ENCODE data around the gene TLL2.

TLL2 gene

GRCh38 chr10:96395931-96396877 is 117.5 kb downstream of the TLL2 start:
- H3K27me3 ChIP-seq (replicated peaks): peaks cover 12% of the 10 kb centered on the region
- no peak overlapping the region for H3K4me3 ChIP-seq (ENCODE audit: low read depth, low read length)
- in situ Hi-C loops (cut with HindIII; ENCODE audit: low pct_ligation_motif_present, low sequenced_read_pairs): no loop called here
- DNase-seq: peak; percentile 63
- TF ChIP-seq CTCF (IDR thresholded peaks at IDR 0.05; ENCODE audit: low read depth, low read length, missing control alignments): peak; percentile 91
- no peaks in the 10 kb centered on the region for H3K36me3 ChIP-seq (replicated peaks)
- H3K27ac ChIP-seq: no peak overlapping the region

DNA sequence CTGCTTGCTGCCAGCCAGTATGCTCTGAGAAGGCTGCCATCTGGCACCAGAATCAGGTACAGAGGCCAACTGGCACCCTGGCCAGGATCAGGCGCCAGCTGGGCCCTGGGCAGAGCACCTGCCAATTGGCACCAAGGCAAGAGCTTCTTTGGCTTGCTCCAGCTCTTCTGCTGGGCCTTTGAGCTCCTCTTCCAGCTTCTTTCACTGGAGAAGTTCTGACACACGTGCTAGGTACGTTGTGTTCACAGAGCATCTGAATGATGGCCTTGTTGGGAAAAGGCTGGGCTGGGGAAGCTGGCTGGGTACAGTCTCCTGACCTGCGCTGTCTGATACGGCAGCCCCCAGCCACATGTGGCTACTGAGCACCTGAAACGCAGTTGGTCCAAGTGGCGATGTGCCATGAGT is 123.3 kb downstream of the TLL2 start:
- no peak for DNase-seq
- Histone ChIP-seq H3K27me3 (replicated peaks) (no peaks in the 10 kb centered on the region), H3K36me3 (replicated peaks) (no peaks in the 10 kb centered on the region), H3K4me3 (ENCODE audit: low read depth, low read length) (no peak overlapping the region), H3K27ac (no peak overlapping the region)
- no peak for TF ChIP-seq CTCF (IDR thresholded peaks at IDR 0.05; ENCODE audit: low read depth, low read length, missing control alignments)
- in situ Hi-C loops (cut with HindIII; ENCODE audit: low pct_ligation_motif_present, low sequenced_read_pairs): no loop called here

GRCh38 chr10:96389785-96390184 is 123.9 kb downstream of the TLL2 start:
- Histone ChIP-seq H3K4me3 (ENCODE audit: low read depth, low read length) (no peak overlapping the region), H3K27ac (no peak overlapping the region), H3K27me3 (replicated peaks) (no peaks in the 10 kb centered on the region), H3K36me3 (replicated peaks) (no peaks in the 10 kb centered on the region)
- no peak for DNase-seq
- no peak for TF ChIP-seq CTCF (IDR thresholded peaks at IDR 0.05; ENCODE audit: low read depth, low read length, missing control alignments)
- in situ Hi-C loops (cut with HindIII; ENCODE audit: low pct_ligation_motif_present, low sequenced_read_pairs): no loop called here

GRCh38 chr10:96387601-96388000 is 126.1 kb downstream of the TLL2 start:
- Histone ChIP-seq H3K4me3 (ENCODE audit: low read depth, low read length) (no peak overlapping the region), H3K27ac (no peak overlapping the region), H3K27me3 (replicated peaks) (no peaks in the 10 kb centered on the region), H3K36me3 (replicated peaks) (no peaks in the 10 kb centered on the region)
- in situ Hi-C loops (cut with HindIII; ENCODE audit: low pct_ligation_motif_present, low sequenced_read_pairs): no loop called here
- no peak for DNase-seq
- TF ChIP-seq CTCF (IDR thresholded peaks at IDR 0.05; ENCODE audit: low read depth, low read length, missing control alignments): no peak

- in situ Hi-C loops (cut with HindIII; ENCODE audit: low pct_ligation_motif_present, low sequenced_read_pairs): no loop called here
- H3K27ac ChIP-seq: no peak overlapping the region
- H3K27me3 ChIP-seq (replicated peaks): no peaks in the 10 kb centered on the region
- DNase-seq: no peak
- TF ChIP-seq CTCF (IDR thresholded peaks at IDR 0.05; ENCODE audit: low read depth, low read length, missing control alignments): no peak
- H3K4me3 ChIP-seq (ENCODE audit: low read depth, low read length): no peak overlapping the region
- H3K36me3 ChIP-seq (replicated peaks): no peaks in the 10 kb centered on the region
These were observed 126.6 kb downstream of the TLL2 start for GRCh38 chr10:96387161-96387560.
